ENCODE data around the gene PLAC8L1.

Gene PLAC8L1

GRCh38 chr5:146078566-146078965 is 26.8 kb downstream of the PLAC8L1 start:
- no peak for DNase-seq

- DNase-seq = no peak
Observed at GRCh38 chr5:146076455-146076854, 28.9 kb downstream of the PLAC8L1 start.

- DNase-seq = no peak
Observed at GRCh38 chr5:146076028-146076427, 29.3 kb downstream of the PLAC8L1 start.

DNA sequence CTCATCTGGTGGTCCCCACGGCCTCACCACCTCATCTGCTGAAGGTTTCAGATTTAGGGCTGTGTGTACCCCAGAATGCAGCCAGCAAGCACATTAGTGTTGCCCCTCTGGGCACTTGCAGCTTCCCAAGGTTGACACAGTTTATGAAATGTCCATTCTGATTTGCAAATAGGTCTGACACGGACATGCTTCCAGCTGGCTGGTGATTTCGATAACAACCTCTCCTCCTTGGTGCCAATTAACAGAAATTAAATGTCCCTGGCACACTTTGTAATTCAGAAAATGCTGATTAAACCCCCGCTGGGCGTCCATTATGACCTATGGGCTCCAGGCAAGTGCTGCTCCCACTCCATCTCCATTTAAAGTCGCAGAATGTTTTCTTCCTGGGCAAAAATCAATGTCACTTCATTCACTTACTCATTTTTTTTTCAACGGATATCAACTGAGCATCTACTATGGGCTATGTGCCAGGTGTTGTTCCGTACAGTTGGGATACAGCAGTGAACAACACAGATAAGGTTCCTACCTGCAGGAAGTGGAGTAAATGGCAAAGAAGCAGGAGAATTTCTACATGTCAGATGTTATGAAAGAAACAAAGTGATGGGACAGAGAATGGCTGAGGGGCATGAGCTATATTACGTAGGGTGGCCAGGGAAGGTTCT is 32.0 kb downstream of the PLAC8L1 start:
- DNase-seq = no peak

GRCh38 chr5:146072595-146072994 is 32.8 kb downstream of the PLAC8L1 start:
- no peak for DNase-seq

DNA sequence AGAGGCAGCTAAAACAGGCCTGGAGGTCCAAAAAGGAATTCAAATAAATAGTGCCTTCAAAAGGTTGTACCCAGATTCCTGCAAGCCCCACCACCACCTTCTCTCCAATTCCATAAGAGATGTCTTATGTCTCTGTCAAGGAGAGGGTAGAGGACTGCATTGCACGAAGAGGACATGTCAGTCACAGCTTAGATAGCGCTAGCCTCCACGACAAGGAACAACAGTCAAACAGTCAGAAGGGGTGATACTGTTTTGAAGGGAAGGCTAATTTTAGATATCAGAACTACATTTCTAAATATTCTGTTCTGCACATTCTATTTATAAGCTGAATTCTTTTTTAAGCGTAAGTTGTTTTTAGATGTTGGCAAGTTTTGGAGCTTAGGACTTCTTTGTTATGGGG is 34.2 kb downstream of the PLAC8L1 start:
- no peak for DNase-seq

DNA sequence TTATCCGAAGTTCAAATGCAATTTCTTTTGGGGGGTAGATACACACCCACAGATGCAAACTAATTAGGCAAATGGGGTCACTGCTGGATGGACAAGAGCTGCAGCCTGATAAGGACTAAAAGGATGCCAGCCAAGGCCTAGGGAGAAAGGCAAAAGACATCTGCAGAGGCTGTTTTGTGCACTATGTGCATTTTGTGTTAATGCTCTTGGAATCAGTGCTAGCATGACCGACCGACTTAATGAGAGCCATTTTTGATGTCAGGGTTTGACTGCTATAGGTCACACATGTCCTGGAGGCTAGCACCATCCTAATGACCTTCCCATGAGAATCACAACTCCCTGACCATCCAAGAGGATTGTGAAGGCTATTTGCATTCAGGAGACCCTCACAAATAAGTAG is 34.6 kb downstream of the PLAC8L1 start:
- DNase-seq = no peak

- no peak for DNase-seq
Observed at GRCh38 chr5:146069780-146070099, 35.6 kb downstream of the PLAC8L1 start.

- no peak for DNase-seq
Observed at GRCh38 chr5:146068977-146069779, 36.2 kb downstream of the PLAC8L1 start.

- no peak for DNase-seq
Observed at GRCh38 chr5:146068206-146068605, 37.2 kb downstream of the PLAC8L1 start.

DNA sequence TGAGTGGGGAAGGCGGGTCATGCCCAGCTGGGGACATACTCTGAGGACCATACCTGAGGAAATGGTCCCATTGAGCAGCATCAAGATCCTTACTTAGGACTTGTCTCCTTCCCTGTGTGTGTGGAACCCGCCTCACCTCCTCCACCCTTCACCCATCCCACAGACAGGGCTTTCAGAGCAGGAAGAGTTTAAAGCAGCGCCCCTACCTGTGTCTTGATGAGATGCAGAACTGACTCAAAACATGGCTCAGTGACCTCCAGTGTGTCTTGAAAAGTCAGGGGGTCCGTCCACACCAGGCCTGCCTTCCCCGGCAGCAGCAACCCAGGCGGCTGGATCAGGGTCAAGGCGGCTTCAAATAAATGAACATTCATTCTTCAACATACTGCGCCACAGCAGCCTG is 38.4 kb downstream of the PLAC8L1 start:
- no peak for DNase-seq

DNA sequence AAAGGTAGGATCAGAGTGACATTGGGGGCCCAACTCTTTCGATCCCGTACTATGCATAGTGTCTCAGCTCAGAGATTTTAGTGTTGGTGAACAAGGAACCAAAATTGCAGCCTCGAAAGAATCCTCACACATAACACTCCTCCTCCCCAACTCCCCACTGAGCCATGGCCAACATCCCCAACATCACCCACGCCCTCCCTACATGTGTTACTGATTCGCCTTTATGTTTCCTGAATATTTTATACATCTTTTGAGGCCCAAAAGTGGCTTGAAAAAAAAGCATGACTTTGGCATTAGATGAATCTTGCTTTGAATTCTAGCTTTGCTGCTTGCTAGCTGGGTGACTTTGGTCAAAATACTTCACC is 45.2 kb downstream of the PLAC8L1 start:
- no peak for DNase-seq

GRCh38 chr5:146059460-146060220 is 45.7 kb downstream of the PLAC8L1 start:
- no peak for DNase-seq

GRCh38 chr5:146055432-146055831 is 49.9 kb downstream of the PLAC8L1 start:
- DNase-seq = no peak

GRCh38 chr5:146052780-146053179 is 52.6 kb downstream of the PLAC8L1 start:
- no peak for DNase-seq

GRCh38 chr5:146051678-146052077 is 53.7 kb downstream of the PLAC8L1 start:
- DNase-seq = no peak

- no peak for DNase-seq
Observed at GRCh38 chr5:146050086-146050485, 55.3 kb downstream of the PLAC8L1 start.

- DNase-seq = no peak
Observed at GRCh38 chr5:146049704-146050026, 55.7 kb downstream of the PLAC8L1 start.

GRCh38 chr5:146048994-146049703 is 56.2 kb downstream of the PLAC8L1 start:
- DNase-seq = peak; percentile 15

- no peak for DNase-seq
Observed at GRCh38 chr5:146047396-146047795, 58.0 kb downstream of the PLAC8L1 start.

DNA sequence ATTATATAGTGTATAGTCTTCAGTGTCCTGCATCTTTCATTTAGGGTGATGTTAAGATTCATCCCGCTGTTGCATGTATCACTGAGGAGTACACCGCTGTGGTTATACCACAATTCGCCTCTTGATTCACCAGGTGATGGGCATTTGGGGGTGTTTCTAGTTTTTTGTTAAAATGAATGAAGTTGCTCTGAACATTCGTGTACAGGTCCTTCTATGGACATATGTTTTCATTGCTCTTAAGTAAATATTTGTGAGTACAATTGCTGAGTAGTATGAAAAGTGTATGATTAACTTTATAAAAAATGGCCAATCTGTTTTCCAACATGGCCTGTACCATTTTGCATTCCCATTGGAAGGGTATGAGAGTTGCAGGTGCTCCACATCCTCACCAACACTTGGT is 61.7 kb downstream of the PLAC8L1 start:
- no peak for DNase-seq

DNA sequence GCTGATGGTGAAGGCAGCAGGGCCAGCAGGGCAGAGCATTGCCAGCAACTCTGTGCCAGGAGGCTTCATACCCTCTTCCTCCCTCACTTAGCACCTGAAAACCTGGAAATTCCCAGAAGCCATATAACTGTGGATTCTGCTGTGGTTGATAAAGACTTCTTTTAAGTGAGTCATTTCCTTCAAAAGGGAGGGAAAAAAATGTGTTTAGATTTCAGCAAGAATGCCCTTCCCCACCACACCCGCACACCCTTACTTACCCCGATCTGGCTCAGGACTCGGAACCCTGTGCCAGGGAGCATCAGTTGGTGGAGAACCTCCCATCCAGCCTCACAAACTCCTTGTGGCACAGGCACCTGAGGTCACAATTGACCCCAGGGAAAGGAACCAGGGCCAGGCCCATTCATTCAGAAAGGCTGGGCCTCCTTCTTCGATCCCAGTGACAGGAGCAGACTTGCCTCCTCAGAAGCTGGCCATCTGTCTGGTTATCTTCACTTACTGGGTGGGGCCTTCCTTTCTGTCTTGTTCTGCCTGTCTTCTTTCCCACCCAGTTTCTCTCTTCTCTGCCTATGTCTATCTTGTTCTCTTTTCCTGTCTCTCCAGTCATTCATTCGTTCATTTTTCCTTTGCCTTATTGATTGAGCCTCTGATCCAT is 62.6 kb downstream of the PLAC8L1 start:
- DNase-seq = no peak

GRCh38 chr5:146041180-146041789 is 64.1 kb downstream of the PLAC8L1 start:
- no peak for DNase-seq
